HCT116 (cell line): ENCODE measurements around the gene SYNE2. TPM values are rescaled to one million over a fixed set of nuclear protein-coding genes. Genes with fewer than 3 reads are reported as not detected.

Experiments used
- ATAC-seq: fragments of 200-7000 bp; cut with Tn5 transposase; 2 replicates; pipeline ENCODE4 v1.9.1; 2020; ENCODE audit warnings: mild to moderate bottlenecking, moderate library complexity
- BruUV-seq: library from RNA; stranded (reverse); fragments of 400-500 nt; replicated peaks from 2 replicates; lab custom pipeline; 2021; lab: Mats Ljungman, UMichigan
- CTCF ChIA-PET: fragments of 300-600 bp; sonication (Branson Sonifier 250); formaldehyde crosslinking; loops from one replicate; lab custom pipeline; 2021; ENCODE audit warnings: antibody characterized with exemption; lab: Charles Lee
- POLR2A ChIA-PET: fragments of 300-600, 350-600 bp; sonication (Branson Sonifier 250); formaldehyde crosslinking; loops from one replicate; lab custom pipeline; 2021; ENCODE audit warnings: antibody characterized with exemption; lab: Charles Lee
- RAD21 ChIA-PET, 2 experiments: fragments of 300-600 bp; sonication (Branson Sonifier 250); formaldehyde crosslinking; loops; one replicate each; lab custom pipeline; 2023; ENCODE audit warnings: low total read pairs in 2 of 2; ENCODE audit not compliant: uncharacterized antibody in 2 of 2, unreplicated experiment in 2 of 2, low non-redundant PET in 1 of 2; lab: Charles Lee
- DNase-seq: peaks from one replicate; pipeline ENCODE4 v3.0.0-alpha.2; 2010; ENCODE audit warnings: low read depth, low spot score
- H2AFZ ChIP-seq: fragments of 200-600 bp; shearing (Covaris generic), sonication (generic); 2 replicates; pipeline ENCODE4 v1.6.1; 2017; ENCODE audit warnings: low read depth, mixed run types, mixed read lengths, antibody characterized with exemption, low read length; ENCODE audit not compliant: poor library complexity, severe bottlenecking
- H3K27ac ChIP-seq: 2 replicates; pipeline ENCODE4 v1.5.1; 2012; ENCODE audit warnings: low read depth, low read length
- H3K27me3 ChIP-seq: fragments of 200-600 bp; sonication (generic); 2 replicates; pipeline ENCODE4 v1.6.1; 2016; ENCODE audit warnings: mixed run types, low read length, mixed read lengths; ENCODE audit not compliant: insufficient read depth
- H3K36me3 ChIP-seq, 2 experiments: fragments of 200-500 bp in 1 of 2; fragments of 200-600 bp in 1 of 2; sonication (Bioruptor generic) in 1 of 2; sonication (generic) in 1 of 2; 2 replicates each; pipeline versions ENCODE4 v1.5.1 to v1.6.1; 2014 to 2016; ENCODE audit warnings: low read length in 2 of 2, inconsistent platforms in 1 of 2, mixed read lengths in 1 of 2, mixed run types in 1 of 2; ENCODE audit not compliant: insufficient read depth in 2 of 2, control insufficient read depth in 1 of 2
- H3K4me1 ChIP-seq, 2 experiments: fragments of 200-600 bp in 1 of 2; sonication (generic) in 1 of 2; 2 replicates each; pipeline versions ENCODE4 v1.5.1 to v1.6.1; 2012 to 2017; ENCODE audit warnings: low read length in 2 of 2, inconsistent platforms in 1 of 2, mild to moderate bottlenecking in 1 of 2, mixed read lengths in 1 of 2, mixed run types in 1 of 2, moderate library complexity in 1 of 2; ENCODE audit not compliant: insufficient read depth in 2 of 2, control insufficient read depth in 1 of 2
- H3K4me2 ChIP-seq: fragments of 200-600 bp; sonication (generic); 2 replicates; pipeline ENCODE4 v1.6.1; 2017; ENCODE audit warnings: mixed run types, low read length, mixed read lengths
- H3K4me3 ChIP-seq, 2 experiments: fragments of 200-600 bp in 1 of 2; sonication (generic) in 1 of 2; replicated peaks in 1 of 2; 2 replicates each; pipeline ENCODE4 v1.5.1; 2011 to 2016; ENCODE audit warnings: low read length in 2 of 2, control low read depth in 1 of 2, low read depth in 1 of 2, mild to moderate bottlenecking in 1 of 2, mixed read lengths in 1 of 2, mixed run types in 1 of 2
- H3K79me2 ChIP-seq: fragments of 200-600 bp; sonication (generic); 2 replicates; pipeline ENCODE4 v1.6.1; 2017; ENCODE audit warnings: mild to moderate bottlenecking, mixed run types, low read length, moderate library complexity, mixed read lengths; ENCODE audit not compliant: insufficient read depth
- H3K9ac ChIP-seq: fragments of 200-600 bp; sonication (generic); 2 replicates; pipeline ENCODE4 v1.6.1; 2016; ENCODE audit warnings: low read length, mixed read lengths
- H3K9me2 ChIP-seq: fragments of 200-600 bp; sonication (generic), shearing (Covaris generic); 2 replicates; pipeline ENCODE4 v1.6.1; 2017; ENCODE audit warnings: mixed run types, mild to moderate bottlenecking, moderate library complexity; ENCODE audit not compliant: insufficient read depth
- H3K9me3 ChIP-seq, 2 experiments: fragments of 200-500 bp in 1 of 2; fragments of 200-600 bp in 1 of 2; sonication (Bioruptor generic) in 1 of 2; sonication (generic) in 1 of 2; 2 replicates each; pipeline ENCODE4 v1.6.1; 2014 to 2017; ENCODE audit warnings: low read length in 2 of 2, mixed read lengths in 2 of 2, inconsistent platforms in 1 of 2, low read depth in 1 of 2, mild to moderate bottlenecking in 1 of 2, mixed run types in 1 of 2, moderate library complexity in 1 of 2; ENCODE audit not compliant: control insufficient read depth in 1 of 2, insufficient read depth in 1 of 2
- H4K20me1 ChIP-seq: fragments of 200-600 bp; sonication (generic), shearing (Covaris generic); 2 replicates; pipeline ENCODE4 v1.6.1; 2017; ENCODE audit warnings: mixed run types, mild to moderate bottlenecking, moderate library complexity; ENCODE audit not compliant: insufficient read depth
- CBX3 ChIP-seq: IDR thresholded peaks from 2 replicates; pipeline ENCODE4 v1.6.1; 2012; ENCODE audit warnings: low read depth
- EGR1 ChIP-seq: IDR thresholded peaks from 2 replicates; pipeline ENCODE4 v1.6.1; 2012; ENCODE audit warnings: low read depth
- EZH2 ChIP-seq: fragments of 200-600 bp; sonication (generic); IDR thresholded peaks from 2 replicates; pipeline ENCODE4 v1.6.1; 2017; ENCODE audit warnings: antibody characterized with exemption, mixed run types
- EZH2phosphoT487 ChIP-seq: fragments of 200-600 bp; IDR thresholded peaks from 2 replicates; pipeline ENCODE4 v1.6.1; 2018; ENCODE audit warnings: antibody characterized with exemption, borderline replicate concordance
- FOSL1 ChIP-seq: IDR thresholded peaks from 2 replicates; pipeline ENCODE4 v1.6.1; 2012; ENCODE audit warnings: low read depth
- POLR2A ChIP-seq: IDR thresholded peaks from 2 replicates; pipeline ENCODE4 v1.7.0; 2011; ENCODE audit warnings: borderline replicate concordance; ENCODE audit not compliant: insufficient read depth, insufficient read length; ENCODE audit errors: extremely low read depth
- POLR2AphosphoS5 ChIP-seq: IDR thresholded peaks from 2 replicates; pipeline ENCODE4 v1.6.1; 2011; ENCODE audit warnings: mild to moderate bottlenecking, low read depth, low read length, moderate library complexity
- RAD21 ChIP-seq: IDR thresholded peaks from 2 replicates; pipeline ENCODE4 v1.6.1; 2012; ENCODE audit warnings: low read depth, mild to moderate bottlenecking
- SIN3A ChIP-seq: IDR thresholded peaks from 2 replicates; pipeline ENCODE4 v1.6.1; 2012; ENCODE audit warnings: low read depth
- SP1 ChIP-seq: IDR thresholded peaks from 2 replicates; pipeline ENCODE4 v1.6.1; 2012; ENCODE audit warnings: low read depth
- SRF ChIP-seq: IDR thresholded peaks from 2 replicates; pipeline ENCODE4 v1.6.1; 2012; ENCODE audit warnings: low read depth
- TCF7L2 ChIP-seq: IDR thresholded peaks from 2 replicates; pipeline ENCODE4 v1.7.0; 2011; ENCODE audit warnings: borderline replicate concordance, inconsistent platforms; ENCODE audit not compliant: insufficient read depth, insufficient read length; ENCODE audit errors: extremely low read depth
- YY1 ChIP-seq: IDR thresholded peaks from 2 replicates; pipeline ENCODE4 v1.6.1; 2011; ENCODE audit warnings: low read length, low read depth, moderate library complexity, mild to moderate bottlenecking; ENCODE audit not compliant: insufficient replicate concordance; ENCODE audit errors: extremely low read depth
- ZFX ChIP-seq: fragments of 450-650 bp; IDR thresholded peaks from 2 replicates; pipeline ENCODE4 v1.6.1; 2017
- ZNF274 ChIP-seq: fragments of 200-500 bp; sonication (Bioruptor generic); IDR thresholded peaks from 2 replicates; pipeline ENCODE4 v1.6.1; 2014; ENCODE audit warnings: mild to moderate bottlenecking, low read depth, low read length, inconsistent platforms
- intact Hi-C: fragments of 100-400 bp; cut with micrococcal nuclease; formaldehyde crosslinking; loops from 2 replicates; pipeline ENCODE4 v1.10.0; 2022
- total RNA-seq: library from RNA; stranded (reverse); gene quantifications from one replicate; pipeline ENCODE4 v1.2.1, GENCODE V29; 2021; ENCODE audit not compliant: unreplicated experiment
- TF ChIP-seq, protein P1 (sequence below), 3 experiments: fragments of 200-600 bp in 1 of 3; sonication (generic) in 1 of 3; IDR thresholded peaks in 2 of 3; conservative IDR thresholded peaks in 1 of 3; 2 replicates each; pipeline ENCODE4 v1.5.1; 2012 to 2017; ENCODE audit warnings: low read depth in 2 of 3, low read length in 2 of 3, antibody characterized with exemption in 1 of 3, borderline replicate concordance in 1 of 3, control low read depth in 1 of 3, mild to moderate bottlenecking in 1 of 3, mixed read lengths in 1 of 3, mixed run types in 1 of 3, moderate library complexity in 1 of 3; ENCODE audit not compliant: insufficient read depth in 1 of 3
- TF ChIP-seq, protein P2 (sequence below): IDR thresholded peaks from 2 replicates; pipeline ENCODE4 v1.6.1; 2012
- TF ChIP-seq, protein P3 (sequence below): IDR thresholded peaks from 2 replicates; pipeline ENCODE4 v1.6.1; 2012

The SYNE2 gene
- total RNA-seq, 1 experiment from 2014 or later: 28.8 TPM

DNA sequence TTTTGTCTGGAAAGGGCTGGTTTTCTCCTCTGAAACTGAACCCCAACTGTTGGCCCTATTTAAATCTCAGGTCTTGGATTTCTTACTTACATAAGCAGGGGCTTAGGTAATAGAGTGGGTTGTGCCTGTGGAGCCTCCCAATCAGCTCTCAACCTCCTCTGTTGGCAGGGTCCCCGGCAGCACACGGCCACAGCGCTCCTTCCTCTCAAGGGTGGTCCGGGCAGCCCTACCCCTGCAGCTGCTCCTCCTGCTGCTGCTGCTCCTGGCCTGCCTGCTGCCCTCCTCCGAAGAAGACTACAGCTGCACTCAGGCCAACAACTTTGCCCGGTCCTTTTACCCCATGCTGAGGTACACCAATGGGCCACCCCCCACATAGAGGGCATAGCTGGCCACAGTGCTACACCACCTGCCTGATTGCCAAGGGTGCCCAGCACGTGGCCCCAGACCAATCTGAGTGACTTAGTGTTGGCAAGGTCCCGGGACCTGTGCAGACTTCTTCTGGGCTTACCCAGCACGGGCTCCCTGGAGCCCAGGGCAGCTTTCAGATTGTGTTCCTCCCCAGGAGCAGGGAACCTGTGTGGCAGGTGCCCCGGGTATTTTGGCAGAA is 372.4 kb downstream of the SYNE2 start:
- H3K27me3 ChIP-seq: no peaks in the 10 kb centered on the region
- intact Hi-C loops: no loop called here
- POLR2A ChIA-PET: no interaction called here
- TF ChIP-seq FOSL1: no peak
- no peak for TF ChIP-seq POLR2A
- no peak for TF ChIP-seq EZH2phosphoT487
- TF ChIP-seq ZFX: no peak
- no peak for TF ChIP-seq SRF
- TF ChIP-seq, protein P1, sequence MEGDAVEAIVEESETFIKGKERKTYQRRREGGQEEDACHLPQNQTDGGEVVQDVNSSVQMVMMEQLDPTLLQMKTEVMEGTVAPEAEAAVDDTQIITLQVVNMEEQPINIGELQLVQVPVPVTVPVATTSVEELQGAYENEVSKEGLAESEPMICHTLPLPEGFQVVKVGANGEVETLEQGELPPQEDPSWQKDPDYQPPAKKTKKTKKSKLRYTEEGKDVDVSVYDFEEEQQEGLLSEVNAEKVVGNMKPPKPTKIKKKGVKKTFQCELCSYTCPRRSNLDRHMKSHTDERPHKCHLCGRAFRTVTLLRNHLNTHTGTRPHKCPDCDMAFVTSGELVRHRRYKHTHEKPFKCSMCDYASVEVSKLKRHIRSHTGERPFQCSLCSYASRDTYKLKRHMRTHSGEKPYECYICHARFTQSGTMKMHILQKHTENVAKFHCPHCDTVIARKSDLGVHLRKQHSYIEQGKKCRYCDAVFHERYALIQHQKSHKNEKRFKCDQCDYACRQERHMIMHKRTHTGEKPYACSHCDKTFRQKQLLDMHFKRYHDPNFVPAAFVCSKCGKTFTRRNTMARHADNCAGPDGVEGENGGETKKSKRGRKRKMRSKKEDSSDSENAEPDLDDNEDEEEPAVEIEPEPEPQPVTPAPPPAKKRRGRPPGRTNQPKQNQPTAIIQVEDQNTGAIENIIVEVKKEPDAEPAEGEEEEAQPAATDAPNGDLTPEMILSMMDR (IDR thresholded peaks at IDR 0.05 in 2 of 3, conservative IDR thresholded peaks at IDR 0.05 in 1 of 3; ENCODE audit: borderline replicate concordance in 1 of 3, insufficient read depth in 1 of 3, low read depth in 2 of 3, low read length in 2 of 3): no peak
- TF ChIP-seq TCF7L2: no peak
- TF ChIP-seq, protein P2, sequence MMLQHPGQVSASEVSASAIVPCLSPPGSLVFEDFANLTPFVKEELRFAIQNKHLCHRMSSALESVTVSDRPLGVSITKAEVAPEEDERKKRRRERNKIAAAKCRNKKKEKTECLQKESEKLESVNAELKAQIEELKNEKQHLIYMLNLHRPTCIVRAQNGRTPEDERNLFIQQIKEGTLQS: no peak
- TF ChIP-seq ZNF274: no peak
- no peak for TF ChIP-seq EZH2
- TF ChIP-seq, protein P3, sequence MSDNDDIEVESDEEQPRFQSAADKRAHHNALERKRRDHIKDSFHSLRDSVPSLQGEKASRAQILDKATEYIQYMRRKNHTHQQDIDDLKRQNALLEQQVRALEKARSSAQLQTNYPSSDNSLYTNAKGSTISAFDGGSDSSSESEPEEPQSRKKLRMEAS: no peak
- TF ChIP-seq EGR1: no peak
- no peak for TF ChIP-seq POLR2AphosphoS5
- TF ChIP-seq SP1: no peak
- no peak for TF ChIP-seq CBX3
- TF ChIP-seq YY1: no peak
- TF ChIP-seq SIN3A: no peak
- TF ChIP-seq RAD21: no peak
- H3K9ac ChIP-seq: no peak overlapping the region
- H3K9me2 ChIP-seq: no peaks in the 10 kb centered on the region
- H3K27ac ChIP-seq: no peak overlapping the region
- no TSS peak for BruUV-seq
- CTCF ChIA-PET: no interaction called here
- no peak overlapping the region for H3K4me3 ChIP-seq
- H3K4me1 ChIP-seq: no peaks in the 10 kb centered on the region
- H3K4me2 ChIP-seq: no peak overlapping the region
- H3K9me3 ChIP-seq: no peaks in the 10 kb centered on the region
- H3K36me3 ChIP-seq: peaks cover 0 to 11% of the 10 kb centered on the region in 2 experiments; a peak in 2 of 4 replicates
- ATAC-seq: no peak
- H2AFZ ChIP-seq: no peak overlapping the region
- H4K20me1 ChIP-seq: no peaks in the 10 kb centered on the region
- DNase-seq: no peak
- no peaks in the 10 kb centered on the region for H3K79me2 ChIP-seq
- RAD21 ChIA-PET: no interaction called here
